GM18870 (cell line): Measurements from ENCODE around the gene FAM120A.

Experiments used
- ATAC-seq: cut with Tn5 transposase; IDR thresholded peaks from one replicate; pipeline ENCODE4 v1.9.1; 2021; ENCODE audit warnings: moderate library complexity; ENCODE audit not compliant: unreplicated experiment

The FAM120A gene

GRCh38 chr9:93592643-93593021, 141.1 kb downstream of the FAM120A start:
- ATAC-seq = no peak

DNA sequence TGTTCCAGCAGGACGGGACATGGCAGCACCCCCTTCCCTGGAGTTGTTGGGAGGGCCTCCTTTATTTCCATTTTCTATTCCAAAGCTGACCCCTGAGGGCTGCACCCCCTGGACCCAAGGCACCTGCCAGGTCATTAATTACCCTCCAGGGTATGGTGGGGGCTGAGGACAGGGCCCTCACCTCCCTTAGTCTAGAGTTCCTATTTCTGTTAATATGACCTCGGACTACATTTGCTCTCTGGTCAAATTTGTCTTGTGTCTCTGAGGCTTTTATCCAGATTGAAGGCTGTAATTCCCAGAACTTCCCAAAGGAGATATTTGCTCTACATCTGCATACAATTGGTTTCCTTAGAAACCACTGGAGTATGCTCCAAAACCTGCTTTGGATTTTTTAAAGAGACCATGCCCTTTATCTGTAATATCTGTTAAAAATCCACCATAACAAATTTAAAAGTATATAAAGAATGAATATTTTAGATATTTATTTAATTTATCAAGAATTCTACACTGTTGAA, 141.7 kb downstream of the FAM120A start:
- ATAC-seq = no peak

DNA sequence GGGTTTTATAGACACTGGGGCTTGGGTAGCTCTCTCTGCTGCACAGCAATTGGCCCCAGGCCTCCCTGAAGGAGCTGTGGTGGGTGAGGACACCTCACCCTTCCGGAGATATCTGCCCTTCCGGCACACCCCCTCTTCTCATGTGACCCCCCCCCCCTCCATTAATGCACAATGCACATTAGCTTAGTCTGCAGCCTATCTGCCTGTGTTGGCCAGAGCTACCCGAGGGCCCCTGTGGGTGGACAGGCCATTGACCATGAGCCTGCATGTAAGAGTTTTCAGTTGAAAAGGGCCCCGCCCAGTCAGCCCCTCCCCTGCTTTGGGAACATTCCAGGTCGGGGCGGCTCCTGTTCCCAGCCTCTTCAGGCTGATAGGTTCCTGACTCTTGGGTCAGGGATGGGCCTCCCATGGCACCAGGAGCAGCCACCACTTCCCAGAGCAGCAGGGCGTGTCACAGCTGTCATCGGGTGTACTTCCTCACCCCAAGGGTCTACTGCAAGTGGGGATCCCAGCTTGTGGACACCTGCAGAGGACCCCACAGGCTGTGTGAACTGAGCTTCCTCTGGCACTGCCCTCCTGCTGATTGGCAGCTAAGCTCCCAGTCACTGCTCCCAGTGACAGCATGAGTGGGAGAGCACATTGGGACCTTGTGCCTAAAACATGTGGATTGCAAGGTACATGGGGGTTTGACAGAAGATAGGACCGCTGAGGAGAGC, 142.7 kb downstream of the FAM120A start:
- ATAC-seq = no peak

DNA sequence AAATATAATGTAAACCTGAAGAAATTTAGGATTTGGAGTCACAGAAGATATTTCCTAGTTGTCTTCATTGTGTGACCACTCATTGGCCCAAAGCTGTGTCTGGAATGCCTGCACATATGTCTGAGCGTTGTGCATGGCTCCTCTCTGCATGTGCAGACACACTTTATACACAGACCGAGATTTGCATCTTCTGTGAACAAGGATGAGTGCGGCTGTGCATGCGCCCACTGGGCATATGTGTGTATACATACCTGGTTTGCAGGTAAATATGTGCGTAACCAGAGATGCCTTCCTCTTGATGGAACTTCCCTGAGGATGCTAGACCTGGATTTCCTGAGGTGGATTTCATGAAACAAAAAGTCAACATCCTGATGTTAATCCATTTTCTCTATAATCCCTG, 144.0 kb downstream of the FAM120A start:
- ATAC-seq = no peak

GRCh38 chr9:93595861-93596365, 144.4 kb downstream of the FAM120A start:
- ATAC-seq = no peak

GRCh38 chr9:93596399-93596798, 144.9 kb downstream of the FAM120A start:
- ATAC-seq = no peak

DNA sequence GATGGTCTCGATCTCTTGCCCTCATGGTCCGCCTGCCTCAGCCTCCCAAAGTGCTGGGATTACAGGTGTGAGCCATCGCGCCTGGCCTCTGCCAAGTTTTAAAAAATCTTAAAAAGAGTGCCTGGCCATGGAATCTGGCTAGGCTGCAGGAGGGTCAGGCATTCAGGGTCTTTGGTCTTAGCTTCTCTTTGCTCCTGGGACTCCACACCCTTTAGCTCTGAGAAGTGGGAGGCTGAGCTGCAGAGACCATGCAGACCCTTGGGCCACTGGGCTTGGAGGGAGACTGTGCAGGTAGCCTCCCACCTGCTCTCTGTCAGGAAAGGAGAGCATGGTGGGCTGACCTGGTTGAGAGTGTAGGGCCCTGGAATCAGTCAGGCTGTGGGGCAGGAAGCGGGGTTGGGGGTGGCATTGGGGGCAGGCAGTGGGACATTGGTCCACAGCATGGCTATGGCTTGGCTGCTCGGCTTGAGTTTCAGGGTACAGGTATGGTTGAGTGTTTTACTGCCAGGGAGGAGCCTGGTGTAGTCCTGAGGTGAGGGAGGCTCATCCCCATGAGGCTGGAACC, 145.7 kb downstream of the FAM120A start:
- ATAC-seq = no peak

DNA sequence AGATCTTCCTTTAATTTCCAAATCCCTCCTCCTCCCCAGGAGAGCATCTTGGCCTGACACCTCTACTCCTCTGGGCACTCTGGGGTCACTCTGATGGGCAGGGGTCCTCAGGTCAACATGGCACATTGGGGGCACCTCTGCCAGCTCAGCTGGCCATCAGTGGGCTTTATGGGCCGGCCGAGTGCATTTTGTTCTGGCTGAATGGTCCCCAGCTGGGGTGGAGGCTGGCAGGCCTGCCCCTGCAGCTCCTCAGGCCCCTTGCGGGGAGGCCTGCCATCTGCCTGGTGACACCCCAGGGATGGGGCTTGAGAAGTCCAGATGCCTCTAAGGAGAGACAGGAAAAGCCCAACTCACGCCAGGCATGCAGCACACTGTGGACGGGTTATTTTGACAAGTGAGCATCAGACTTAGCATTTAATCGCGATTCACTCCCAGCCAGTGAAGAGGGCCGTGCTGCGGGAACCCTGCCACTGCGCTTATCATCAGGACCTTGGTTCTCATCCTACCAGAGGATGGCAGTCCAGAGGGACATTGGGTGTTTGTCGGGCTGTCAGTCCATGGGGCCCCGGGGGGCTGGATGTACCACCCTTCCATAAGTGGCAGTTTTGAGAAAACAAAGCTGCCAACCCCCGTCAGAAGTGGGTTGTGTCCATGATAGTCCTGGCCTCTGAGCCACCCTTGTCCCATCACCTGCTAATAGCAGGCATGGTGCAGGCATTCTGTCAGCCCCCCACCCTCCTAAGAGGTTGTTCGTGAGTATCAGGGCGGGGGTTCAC, 146.6 kb downstream of the FAM120A start:
- ATAC-seq = no peak

GRCh38 chr9:93598647-93599241, 147.3 kb downstream of the FAM120A start:
- no peak for ATAC-seq

- no peak for ATAC-seq
Measured at GRCh38 chr9:93599571-93600403, 148.3 kb downstream of the FAM120A start.

GRCh38 chr9:93600504-93600903, 149.0 kb downstream of the FAM120A start:
- no peak for ATAC-seq

GRCh38 chr9:93601063-93601462, 149.6 kb downstream of the FAM120A start:
- no peak for ATAC-seq

- ATAC-seq = no peak
Measured at GRCh38 chr9:93601666-93602065, 150.2 kb downstream of the FAM120A start.

- ATAC-seq = no peak
Measured at GRCh38 chr9:93603011-93603410, 151.5 kb downstream of the FAM120A start.

GRCh38 chr9:93603906-93604326, 152.4 kb downstream of the FAM120A start:
- ATAC-seq = no peak

DNA sequence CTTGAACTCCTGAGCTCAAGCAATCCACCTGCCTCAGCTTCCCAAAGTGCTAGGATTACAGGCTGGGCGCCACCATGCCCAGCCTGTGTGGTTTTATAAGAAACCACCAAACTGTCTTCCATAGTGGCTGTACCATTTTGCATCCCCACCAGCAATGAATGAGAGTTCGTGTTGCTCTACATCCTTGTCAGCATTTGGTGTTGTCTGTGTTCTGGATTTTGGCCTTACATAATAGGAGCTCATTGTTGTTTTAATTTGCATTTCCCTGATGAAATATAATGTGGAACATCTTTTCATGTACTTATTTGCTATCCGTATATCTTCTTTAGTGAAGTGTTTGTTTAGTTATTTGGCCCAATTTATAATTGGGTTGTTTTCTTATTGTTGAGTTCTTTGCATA, 154.7 kb downstream of the FAM120A start:
- no peak for ATAC-seq

GRCh38 chr9:93610206-93610605, 158.7 kb downstream of the FAM120A start:
- no peak for ATAC-seq

GRCh38 chr9:93612052-93612795, 160.7 kb downstream of the FAM120A start:
- no peak for ATAC-seq

- ATAC-seq = peak; percentile 53
Measured at GRCh38 chr9:93612796-93613154, 161.3 kb downstream of the FAM120A start.

GRCh38 chr9:93613174-93613573, 161.7 kb downstream of the FAM120A start:
- no peak for ATAC-seq
